ENCODE data around the gene CNKSR3. TPM values are rescaled to one million over a fixed set of nuclear protein-coding genes. Genes with fewer than 3 reads are reported as not detected.

Gene CNKSR3
- total RNA-seq, 1 experiment from 2014 or later: 5.6 TPM

- no peak for DNase-seq
- Histone ChIP-seq H3K79me2 (ENCODE audit: insufficient read depth, low read length) (no peaks in the 10 kb centered on the region), H4K20me1 (ENCODE audit: control insufficient read depth, insufficient read depth, insufficient read length) (no peaks in the 10 kb centered on the region), H3T11ph (ENCODE audit: low read length) (no peak overlapping the region), H3K14ac (ENCODE audit: insufficient read depth, low read length) (no peak overlapping the region), H3K9me3 (ENCODE audit: control insufficient read depth, low read depth, low read length) (no peaks in the 10 kb centered on the region), H3K4ac (ENCODE audit: low read depth, low read length) (no peak overlapping the region), H3K4me1 (ENCODE audit: insufficient read depth, low read length) (peaks cover 3% of the 10 kb centered on the region; the same call in 1 of the 2 replicates), H2BK120ac (ENCODE audit: low read depth, low read length, poor library complexity, severe bottlenecking) (no peak overlapping the region), H3K27me3 (ENCODE audit: insufficient read depth, low read length) (no peaks in the 10 kb centered on the region), H2BK5ac (ENCODE audit: insufficient read length, low read length) (no peak overlapping the region), H3K23me2 (ENCODE audit: insufficient read length, low read depth, low read length, poor library complexity, severe bottlenecking) (no peaks in the 10 kb centered on the region), H3K23ac (ENCODE audit: insufficient read length, low read depth, low read length) (no peak overlapping the region), H2BK15ac (ENCODE audit: low read depth, low read length) (no peak overlapping the region), H2AK5ac (ENCODE audit: insufficient read length, low read length) (no peak overlapping the region), H4K91ac (ENCODE audit: insufficient read length, low read depth, low read length) (no peak overlapping the region), H2AFZ (ENCODE audit: low read length) (no peak overlapping the region), H3K9ac (ENCODE audit: extremely low read depth, insufficient read length, low read length) (no peak overlapping the region), H4K8ac (replicated peaks; ENCODE audit: insufficient read length, low read depth, low read length) (no peak overlapping the region), H3K79me1 (ENCODE audit: insufficient read depth, low read depth, low read length, poor library complexity, severe bottlenecking) (no peaks in the 10 kb centered on the region), H3K18ac (ENCODE audit: insufficient read length, low read depth, low read length) (no peak overlapping the region), H2BK12ac (ENCODE audit: insufficient read length, low read depth, low read length) (no peak overlapping the region), H3K27ac (ENCODE audit: insufficient read length, low read depth, low read length) (no peak overlapping the region), H2BK20ac (ENCODE audit: low read depth, low read length, poor library complexity, severe bottlenecking) (no peak overlapping the region), H3K56ac (ENCODE audit: insufficient read length, low read depth, low read length) (no peak overlapping the region), H3K4me2 (ENCODE audit: insufficient read depth, insufficient read length, low read length) (no peak overlapping the region), H4K5ac (ENCODE audit: insufficient read length, low read depth, low read length) (no peak overlapping the region)
- Mint-ChIP-seq H3K9me3 (no peaks in the 10 kb centered on the region), H3K36me3 (ENCODE audit: insufficient read depth in 1 of 3, low read depth in 3 of 3) (peaks cover 6 to 42% (median 6%) of the 10 kb centered on the region in 3 experiments), H3K4me1 (peaks cover 8 to 12% of the 10 kb centered on the region in 2 experiments), H3K27ac (no peak overlapping the region), H3K27me3 (ENCODE audit: low read depth) (no peaks in the 10 kb centered on the region), H3K4me3 (no peak overlapping the region)
- TF ChIP-seq CTCF (conservative IDR thresholded peaks at IDR 0.05): peak; percentile 37; the same call in 2 of the 3 replicates
- no CpG with 5 or more reads among the region's 4 CpGs for WGBS (ENCODE audit: extremely low coverage, insufficient read length, low lambda C conversion rate)
These were observed 101.5 kb downstream of the CNKSR3 start for GRCh38 chr6:154408891-154409500.

All from H9 (cell line).